IPS-11a (cell line): ENCODE results near the gene SLIT3.

Experiments used
- H3K4me3 ChIP-seq: one replicate; pipeline ENCODE4 v1.5.1; 2013; ENCODE audit warnings: low read depth, low read length, control low read depth

SLIT3 gene

DNA sequence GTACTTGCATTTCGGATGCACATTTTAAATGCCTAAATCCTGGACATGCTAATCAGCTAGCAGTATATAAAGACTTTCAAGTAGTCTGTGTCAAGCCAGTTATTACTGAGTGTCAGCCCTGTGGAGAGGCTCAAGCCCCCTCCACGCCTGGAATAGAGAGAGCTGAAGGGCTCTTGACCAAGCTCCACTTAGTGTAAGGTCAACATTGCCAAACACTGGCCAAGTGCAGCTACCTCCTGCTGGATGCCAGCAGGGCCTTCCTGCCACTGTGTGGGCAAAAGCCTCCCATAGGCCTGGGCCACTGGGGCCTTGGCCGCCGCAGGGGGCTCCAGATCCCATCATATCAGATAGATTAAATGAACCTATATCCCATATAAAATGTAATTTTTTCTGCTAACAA is 482.4 kb downstream of the SLIT3 start:
- H3K4me3 ChIP-seq = no peak overlapping the region

GRCh38 chr5:168817591-168817990 is 483.3 kb downstream of the SLIT3 start:
- no peak overlapping the region for H3K4me3 ChIP-seq

DNA sequence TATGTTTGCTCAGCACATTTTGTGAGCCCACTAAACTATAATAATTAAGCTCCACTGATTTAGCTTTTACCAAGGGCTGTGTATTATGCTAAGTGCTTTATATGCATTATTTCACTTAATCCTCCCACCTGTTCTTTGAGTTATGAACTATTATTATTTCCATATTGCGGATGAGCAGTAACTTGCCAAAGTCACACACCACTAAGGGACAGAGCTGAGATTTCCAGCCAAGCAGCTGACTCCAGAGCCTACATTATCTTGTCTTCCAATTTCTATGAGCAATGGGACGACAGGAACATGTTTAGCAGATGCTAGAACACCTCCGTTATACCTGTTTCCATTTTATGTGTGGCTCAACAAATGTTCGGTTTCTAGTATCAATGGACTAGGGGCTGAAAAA is 484.3 kb downstream of the SLIT3 start:
- H3K4me3 ChIP-seq = no peak overlapping the region

DNA sequence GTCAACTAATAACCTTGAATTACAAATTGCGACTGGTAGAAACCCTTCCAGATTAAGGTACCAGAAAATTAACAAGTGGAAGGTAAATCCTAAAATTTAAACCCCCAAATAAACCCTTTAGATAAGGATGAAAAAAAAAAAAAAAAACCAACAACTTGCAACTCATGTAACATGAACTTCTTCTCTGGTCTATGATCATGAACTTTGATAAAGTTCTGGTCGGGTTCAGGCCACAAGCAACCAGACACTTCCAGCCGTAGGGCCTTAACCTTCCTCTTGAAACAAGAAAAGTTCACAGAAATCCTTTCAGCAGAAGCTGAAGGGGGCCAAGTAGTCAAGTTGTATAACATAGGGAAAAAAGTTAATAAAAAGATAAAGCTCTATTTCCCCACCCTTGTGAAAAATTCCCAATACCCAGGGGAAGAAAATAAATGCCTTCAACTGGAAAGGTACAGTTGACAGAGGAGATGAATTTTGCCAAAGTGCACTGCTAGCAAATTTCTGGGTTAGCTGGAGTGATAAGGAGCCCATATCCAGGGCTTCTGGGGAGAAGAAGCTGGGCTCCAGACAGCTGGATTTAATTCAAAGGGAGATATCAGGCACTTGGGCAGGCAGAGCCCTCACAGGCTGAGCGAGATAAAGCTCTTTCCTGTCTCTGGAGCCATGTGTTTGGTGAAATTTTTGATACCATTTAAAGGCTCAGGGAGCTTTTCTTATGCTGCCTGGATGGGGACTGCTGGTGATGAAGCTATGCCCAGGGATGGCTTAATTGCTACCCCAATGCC is 487.6 kb downstream of the SLIT3 start:
- no peak overlapping the region for H3K4me3 ChIP-seq

DNA sequence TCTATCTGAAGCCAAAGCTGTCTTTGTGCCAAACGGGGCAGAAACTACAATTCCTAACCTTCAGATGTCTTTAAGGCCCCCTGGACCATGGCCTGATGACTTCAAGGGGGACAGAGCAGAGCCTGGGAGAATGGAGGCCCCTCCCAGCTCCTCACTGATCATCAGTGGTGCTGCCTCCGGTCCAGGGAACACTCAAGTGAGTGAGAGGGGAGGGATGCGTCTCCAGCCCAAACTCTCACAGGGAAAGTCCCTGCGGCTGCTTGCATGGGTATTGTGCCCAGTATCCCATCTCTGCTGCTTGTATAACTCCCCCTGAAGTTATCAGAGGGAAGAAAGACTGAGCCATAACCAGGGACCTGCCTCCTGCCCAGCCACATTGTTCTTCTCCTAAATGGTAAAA is 490.3 kb downstream of the SLIT3 start:
- no peak overlapping the region for H3K4me3 ChIP-seq

DNA sequence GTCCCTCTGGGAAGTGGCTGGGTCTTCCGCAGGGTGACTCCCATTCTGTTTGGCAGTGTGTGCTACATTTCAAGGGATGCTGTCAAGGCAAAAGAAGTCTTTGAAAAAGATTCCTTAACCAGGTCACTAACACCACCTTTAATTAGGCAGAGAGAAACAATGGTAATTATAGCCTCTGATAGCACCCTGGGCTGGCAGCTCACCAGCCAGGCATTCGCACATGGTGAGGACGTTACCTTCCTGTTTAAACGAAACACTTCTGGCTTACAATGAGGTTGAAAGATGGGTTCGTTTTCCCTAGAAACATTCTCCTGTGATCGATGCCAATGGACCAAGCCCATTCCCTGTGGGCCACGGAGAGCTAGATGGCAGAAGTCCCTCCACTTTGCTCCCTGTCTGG is 491.7 kb downstream of the SLIT3 start:
- H3K4me3 ChIP-seq = no peak overlapping the region

- H3K4me3 ChIP-seq = no peak overlapping the region
Measured at GRCh38 chr5:168808051-168808616, 492.8 kb downstream of the SLIT3 start.

GRCh38 chr5:168807287-168807686 is 493.7 kb downstream of the SLIT3 start:
- no peak overlapping the region for H3K4me3 ChIP-seq

DNA sequence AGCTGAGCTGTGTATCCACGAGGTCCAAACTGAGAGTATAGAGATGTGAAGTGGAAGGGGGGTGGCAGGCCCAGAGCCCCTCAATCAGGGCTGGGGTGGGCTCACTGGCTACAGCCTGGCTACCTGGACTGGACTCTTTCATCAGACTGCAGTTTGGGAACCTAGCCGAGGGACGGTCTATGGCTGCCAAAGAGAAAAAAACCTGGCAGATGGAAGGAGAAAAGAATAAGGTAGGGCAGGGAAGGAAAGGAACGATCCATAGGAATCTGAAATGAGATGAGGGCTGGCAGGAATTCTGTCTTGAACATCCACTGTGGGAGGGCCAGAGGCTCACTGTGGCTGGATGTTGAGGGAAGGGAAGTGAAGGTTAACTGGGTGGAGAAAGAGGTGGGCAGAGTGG is 497.4 kb downstream of the SLIT3 start:
- no peak overlapping the region for H3K4me3 ChIP-seq

DNA sequence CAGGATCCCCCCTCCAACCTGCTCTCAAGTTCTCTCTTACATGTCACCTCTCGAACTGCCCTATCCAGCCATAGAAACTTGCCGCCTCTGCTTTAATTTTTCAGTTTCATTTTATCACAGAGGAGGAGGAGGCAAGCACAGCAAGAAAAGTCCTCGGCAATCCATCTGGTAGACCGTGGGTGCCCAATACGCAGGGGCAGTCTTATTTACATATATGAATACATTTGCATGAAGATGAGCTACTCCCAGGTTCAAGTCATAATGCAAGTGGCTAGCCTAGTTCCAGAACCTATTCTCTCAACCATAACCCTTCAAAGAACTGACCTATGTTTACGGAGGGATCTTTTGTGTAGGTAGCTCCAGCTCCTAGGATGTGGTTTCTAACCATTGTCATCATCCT is 498.6 kb downstream of the SLIT3 start:
- no peak overlapping the region for H3K4me3 ChIP-seq

- H3K4me3 ChIP-seq = no peak overlapping the region
Measured at GRCh38 chr5:168801567-168801966, 499.4 kb downstream of the SLIT3 start.

DNA sequence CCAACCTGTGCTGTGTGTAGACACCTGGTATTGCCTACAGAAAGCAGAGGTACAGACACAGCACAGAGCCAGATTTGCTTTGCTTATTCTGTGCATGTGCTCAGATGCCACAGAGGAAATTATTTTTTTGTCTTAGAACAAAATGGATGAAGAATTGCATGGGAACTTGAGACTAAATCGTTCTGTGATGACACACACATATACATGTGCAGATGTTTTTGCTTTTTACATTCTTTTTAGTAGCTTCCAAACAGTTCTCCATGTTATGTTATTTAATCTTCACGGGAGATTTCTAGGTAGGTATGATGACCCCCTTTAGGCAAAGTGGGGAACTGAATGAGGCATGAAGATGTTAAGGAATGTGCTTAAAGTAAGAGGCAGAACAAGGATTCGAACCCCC is 500.2 kb downstream of the SLIT3 start:
- no peak overlapping the region for H3K4me3 ChIP-seq

DNA sequence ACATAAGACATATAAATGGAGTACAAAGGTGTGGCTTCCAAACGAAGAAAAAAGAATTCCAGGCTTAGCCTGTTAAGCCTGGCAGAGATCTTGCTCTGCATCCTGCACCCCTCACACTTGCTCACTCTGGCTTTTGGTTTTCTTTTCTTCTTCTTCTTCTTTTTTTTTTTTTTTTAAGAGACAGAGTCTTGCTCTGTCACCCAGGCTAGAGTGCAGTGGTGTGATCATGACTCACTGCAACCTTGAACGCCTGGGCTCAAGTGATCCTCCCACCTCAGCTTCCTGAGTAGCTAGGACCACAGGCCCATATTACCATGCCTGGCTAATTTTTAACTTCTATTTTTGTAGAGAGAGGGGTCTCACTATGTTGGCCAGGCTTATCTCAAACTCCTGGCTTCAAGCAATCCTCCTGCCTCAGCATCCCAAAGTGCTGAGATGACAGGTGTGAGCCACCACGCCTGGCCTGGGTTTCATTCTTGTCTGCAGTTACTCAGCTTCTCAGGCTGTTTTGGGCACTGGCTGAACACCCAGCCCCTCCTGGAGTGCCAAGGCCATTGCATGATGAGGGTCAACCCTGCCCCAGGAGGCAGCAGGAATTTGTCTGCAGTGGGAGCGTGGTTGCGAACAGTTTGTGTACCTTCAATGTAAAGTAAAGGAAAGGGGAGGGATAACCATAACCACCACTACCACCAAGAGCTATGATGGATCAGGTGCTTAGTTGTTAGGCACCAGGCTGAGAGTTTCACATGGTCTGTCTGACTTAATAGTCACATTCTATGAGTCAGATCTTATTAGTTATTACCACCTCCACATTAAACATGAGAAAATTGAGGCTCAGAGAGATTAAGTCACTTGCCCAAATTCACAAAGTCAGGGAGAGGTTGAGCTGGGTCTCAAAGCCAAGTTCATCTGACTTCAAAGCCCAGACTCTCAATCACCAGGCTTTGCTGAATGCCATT is 502.6 kb downstream of the SLIT3 start:
- no peak overlapping the region for H3K4me3 ChIP-seq

DNA sequence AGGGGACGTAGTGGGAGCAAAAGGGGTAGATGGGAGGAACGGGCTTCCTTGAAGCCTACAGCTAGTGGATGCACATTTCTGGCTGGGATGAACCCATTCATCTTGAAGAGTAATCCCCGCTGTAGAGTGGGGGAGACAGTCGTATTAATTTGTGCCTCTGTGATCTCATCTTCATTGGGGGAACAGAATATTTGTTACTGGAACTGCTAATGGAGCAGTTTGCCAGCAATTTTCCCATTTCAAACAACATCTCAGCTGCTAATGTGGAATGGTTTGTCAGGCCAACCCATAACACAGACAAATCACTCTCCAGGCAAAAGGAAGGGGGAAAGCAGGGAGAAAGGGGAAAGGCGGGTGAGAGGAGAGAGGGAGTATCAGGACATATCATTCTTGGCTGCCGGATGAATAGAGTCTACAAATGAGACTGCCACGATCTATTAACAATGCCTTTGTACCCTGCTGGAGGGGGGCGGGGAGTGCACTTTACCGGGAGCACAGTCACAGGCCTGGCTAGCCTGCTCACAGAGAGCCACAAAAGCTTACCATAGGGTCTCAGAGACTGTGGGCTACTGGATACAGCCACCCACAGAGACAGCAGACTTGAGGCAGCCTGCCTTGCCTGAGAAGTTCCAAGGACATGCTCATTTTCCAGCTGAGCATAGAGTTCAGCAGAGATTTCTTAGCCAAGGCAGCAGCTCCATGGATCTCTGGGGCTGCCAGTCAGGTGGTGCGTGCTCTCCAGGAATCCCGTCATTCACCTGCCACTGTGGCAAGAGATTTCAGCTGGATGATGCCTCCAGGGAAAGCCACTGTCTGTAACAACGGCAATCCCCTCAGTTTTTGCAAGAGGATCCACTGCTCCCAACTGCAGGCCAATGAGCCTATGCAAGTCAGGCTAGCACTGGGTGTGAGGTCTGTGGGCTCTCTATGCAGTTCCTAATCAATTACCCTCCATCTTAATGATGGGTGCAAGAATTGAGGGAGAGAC is 504.1 kb downstream of the SLIT3 start:
- no peak overlapping the region for H3K4me3 ChIP-seq

DNA sequence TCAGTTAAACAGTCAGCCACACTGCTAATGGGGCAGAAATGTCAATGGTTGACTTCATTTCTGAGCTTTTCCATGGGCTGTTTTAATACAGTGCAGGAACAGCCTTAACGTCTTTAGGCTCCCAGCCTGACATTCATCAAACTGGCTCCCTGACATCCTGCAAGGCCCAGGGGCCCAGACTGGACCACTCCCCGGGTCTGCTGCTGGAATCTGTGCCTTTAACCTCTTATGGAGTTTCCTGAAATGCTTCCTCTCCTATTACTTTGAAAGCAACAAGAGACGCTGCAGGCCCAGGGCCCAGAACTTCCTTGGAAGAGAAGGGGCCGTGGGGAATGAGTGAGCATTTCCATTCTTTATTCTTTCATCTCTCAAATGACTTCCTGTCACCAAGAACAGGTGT is 504.9 kb downstream of the SLIT3 start:
- H3K4me3 ChIP-seq = no peak overlapping the region

GRCh38 chr5:168793841-168794837 is 506.8 kb downstream of the SLIT3 start:
- H3K4me3 ChIP-seq = no peak overlapping the region

DNA sequence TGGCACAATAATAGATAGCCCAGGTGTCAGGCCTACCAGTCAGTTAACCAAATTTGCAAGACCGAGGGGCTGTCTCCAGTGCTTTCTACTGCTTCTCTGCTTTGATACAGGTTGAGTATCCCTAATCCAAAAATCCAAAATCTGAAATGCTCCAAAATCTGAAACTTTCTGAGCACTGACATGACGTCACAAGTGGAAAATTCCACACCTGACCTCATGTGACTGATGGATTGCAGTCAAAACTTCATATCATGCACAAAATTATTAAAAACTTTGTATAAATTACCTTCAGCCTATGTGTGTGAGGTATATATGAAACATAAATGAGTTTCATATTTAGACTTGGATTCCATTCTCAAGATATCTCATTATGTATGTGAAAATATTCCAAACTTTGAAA is 508.3 kb downstream of the SLIT3 start:
- H3K4me3 ChIP-seq = no peak overlapping the region

- no peak overlapping the region for H3K4me3 ChIP-seq
Measured at GRCh38 chr5:168790671-168791250, 510.2 kb downstream of the SLIT3 start.
